DLD1 (cell line): Measurements from ENCODE around the gene MEIS3.
"Not testable (repeated sequence)": the region's sequence is repeated elsewhere in the genome, so short reads cannot be mapped to it uniquely, and the experiment has no call there.

Experiments used
- in situ Hi-C: cut with HindIII; loops from 2 replicates; pipeline ENCODE4 v1.10.0; 2017; ENCODE audit warnings: low sequenced_read_pairs

MEIS3 gene

DNA sequence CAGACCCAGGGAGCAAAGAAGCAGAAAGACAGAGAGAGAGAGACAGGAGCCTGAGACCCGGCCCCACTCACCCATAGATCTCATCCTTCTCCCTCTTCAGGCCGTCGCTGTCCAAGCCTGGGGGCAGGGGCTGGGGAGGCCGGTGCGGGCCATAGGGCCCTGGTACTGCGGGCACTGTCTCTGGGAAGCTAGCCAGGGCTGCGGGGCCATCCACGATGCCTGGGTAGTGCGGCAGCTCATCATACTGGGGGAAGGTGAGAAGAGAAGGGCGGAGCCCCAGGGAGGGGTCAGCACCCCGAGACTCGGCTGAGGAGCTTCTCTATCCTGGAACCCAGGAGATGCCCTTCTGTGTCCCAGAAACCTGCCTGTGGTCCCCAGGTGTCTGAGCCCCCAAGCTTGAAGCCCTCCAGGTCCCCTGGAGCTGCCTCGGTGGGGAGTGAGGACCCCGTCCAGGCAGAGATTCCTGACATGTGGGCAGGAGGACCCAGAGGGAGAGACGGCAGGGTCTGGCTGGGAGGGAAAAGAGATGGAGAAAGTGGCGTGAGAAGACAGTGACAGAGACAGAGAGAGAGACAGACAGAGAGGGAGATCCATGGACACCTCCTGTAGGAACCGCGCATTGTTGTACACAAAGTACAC is 2.1 kb downstream of the MEIS3 start:
- in situ Hi-C loops = no loop called here

- in situ Hi-C loops = no loop called here
These were observed 2.7 kb downstream of the MEIS3 start for GRCh38 chr19:47416643-47416985.

DNA sequence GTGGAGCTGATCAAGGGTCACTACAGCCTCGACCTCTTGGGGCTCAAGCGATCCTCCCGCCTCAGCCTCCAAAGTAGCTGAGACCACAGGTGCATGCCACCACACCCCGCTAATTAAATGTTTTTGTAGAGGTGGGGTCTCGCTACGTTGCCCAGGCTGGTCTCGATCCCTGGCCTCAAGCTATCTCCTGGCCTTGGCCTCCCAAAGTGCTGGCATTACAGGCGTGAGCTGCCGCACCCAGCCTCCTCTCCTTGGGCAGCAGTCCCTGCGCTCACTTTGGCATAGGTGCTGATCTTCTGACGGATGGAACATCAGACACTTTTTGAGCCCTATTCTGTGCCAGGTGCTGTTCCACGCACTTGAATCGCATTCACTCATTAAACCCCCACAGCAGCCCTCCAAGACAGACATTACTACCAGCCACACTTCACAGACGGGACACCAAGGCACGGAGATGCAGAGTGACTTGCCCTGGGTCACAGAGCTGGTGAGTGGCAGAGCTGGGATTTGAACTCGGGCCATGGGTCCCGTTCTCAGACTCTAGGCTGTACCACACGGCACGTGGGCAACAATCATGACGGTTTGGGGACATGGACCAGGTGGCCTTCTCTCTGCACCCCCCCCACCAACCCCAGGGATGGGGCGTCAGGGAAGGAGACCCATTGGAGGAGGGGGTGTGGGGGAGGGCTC is 3.2 kb downstream of the MEIS3 start:
- in situ Hi-C loops = no loop called here

GRCh38 chr19:47414469-47414868 is 4.9 kb downstream of the MEIS3 start:
- in situ Hi-C loops = no loop called here

GRCh38 chr19:47413941-47414340 is 5.4 kb downstream of the MEIS3 start:
- in situ Hi-C loops = no loop called here

DNA sequence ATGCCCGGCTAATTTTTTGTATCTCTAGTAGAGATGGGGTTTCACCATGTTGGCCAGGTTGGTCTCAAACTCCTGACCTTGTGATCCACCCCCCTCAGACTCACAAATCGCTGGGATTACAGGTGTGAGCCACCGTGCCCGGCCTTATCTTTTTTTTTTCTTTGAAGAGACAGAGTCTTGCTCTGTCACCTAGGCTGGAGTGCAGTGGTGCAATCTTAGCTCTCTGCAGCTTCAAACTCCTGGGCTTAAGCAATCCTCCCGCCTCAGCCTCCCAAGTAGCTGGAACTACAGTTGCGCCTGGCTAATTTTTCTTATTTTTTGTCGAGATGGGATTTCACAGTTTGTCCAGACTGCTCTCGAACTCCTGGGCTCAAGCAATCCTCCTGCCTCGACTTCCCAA is 7.6 kb downstream of the MEIS3 start:
- in situ Hi-C loops = not testable (repeated sequence)

- in situ Hi-C loops = no loop called here
These were observed 8.2 kb downstream of the MEIS3 start for GRCh38 chr19:47411101-47411500.

DNA sequence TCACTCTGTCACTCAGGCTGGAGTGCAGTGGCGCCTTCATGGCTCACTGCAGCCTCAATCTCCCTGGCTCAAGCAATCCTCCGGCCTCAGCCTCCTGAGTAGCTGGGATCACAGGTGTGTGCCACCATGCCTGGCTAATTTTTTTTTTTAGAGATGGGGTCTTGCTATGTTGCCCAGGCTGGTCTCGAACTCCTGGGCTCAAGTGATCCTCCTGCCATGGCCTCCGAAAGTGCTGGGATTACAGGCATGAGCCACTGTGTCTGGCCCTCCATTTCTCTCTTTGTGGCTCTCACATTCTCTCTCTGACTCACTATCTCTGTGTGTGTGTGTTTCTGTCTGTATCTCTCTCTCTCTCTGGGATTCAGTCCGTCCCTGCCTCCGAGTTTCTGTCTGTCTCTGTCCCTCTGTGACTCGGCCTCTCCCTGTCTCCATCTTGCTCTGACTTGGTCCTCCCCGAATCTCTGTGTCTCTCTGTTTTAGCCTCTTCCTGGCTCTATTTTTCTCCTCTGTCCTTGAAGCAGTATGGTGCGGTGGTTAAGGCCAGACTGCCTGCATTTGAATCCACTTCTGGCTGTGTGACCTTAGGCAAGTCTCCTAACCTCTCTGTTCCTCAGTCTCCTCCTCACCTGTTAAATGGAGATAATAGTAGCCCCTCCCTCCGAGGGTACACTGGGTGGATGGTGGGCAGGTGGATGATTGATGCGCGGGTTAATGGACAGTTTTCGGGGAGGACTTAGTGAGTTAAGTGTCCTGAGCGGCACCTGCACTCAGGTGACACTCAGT is 11.0 kb downstream of the MEIS3 start:
- in situ Hi-C loops = no loop called here

DNA sequence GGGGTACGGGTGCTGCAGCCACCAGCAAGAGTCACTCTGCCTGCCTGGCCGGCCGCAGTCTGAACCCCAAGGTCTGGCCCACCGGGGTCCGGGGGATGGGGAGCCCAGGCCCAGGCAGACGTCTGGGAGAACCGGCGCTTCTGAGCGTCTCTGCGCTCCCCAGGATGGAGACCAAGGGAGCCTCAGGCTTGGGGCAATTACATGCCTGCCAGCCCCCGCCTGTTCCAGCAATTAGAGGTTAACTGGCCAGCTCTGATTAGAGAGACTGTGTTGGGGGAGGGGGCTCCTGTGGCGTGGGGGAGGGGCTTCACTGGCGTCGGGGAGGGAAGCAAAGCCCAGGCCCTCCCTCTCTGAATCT is 11.9 kb downstream of the MEIS3 start:
- in situ Hi-C loops = no loop called here

- in situ Hi-C loops = no loop called here
These were observed 12.5 kb downstream of the MEIS3 start for GRCh38 chr19:47406711-47407416.

- in situ Hi-C loops = no loop called here
These were observed 13.4 kb downstream of the MEIS3 start for GRCh38 chr19:47405854-47406417.

DNA sequence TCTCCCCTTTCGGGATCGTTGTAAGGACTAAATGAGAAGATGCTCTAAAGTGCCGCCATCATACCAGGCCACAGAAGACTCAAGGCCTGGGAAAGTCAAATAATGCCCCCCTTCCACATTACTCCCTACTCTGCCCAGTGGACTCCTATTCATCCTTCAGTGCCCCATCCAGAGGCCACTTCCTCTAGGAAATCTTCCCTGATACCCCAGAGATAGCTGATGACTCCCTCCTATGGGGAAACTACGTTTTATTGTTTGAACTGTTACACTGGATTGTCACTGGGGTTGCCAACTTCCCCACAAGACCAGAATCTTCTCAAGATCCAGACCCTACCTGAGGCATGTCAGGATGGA is 14.2 kb downstream of the MEIS3 start:
- in situ Hi-C loops = no loop called here

DNA sequence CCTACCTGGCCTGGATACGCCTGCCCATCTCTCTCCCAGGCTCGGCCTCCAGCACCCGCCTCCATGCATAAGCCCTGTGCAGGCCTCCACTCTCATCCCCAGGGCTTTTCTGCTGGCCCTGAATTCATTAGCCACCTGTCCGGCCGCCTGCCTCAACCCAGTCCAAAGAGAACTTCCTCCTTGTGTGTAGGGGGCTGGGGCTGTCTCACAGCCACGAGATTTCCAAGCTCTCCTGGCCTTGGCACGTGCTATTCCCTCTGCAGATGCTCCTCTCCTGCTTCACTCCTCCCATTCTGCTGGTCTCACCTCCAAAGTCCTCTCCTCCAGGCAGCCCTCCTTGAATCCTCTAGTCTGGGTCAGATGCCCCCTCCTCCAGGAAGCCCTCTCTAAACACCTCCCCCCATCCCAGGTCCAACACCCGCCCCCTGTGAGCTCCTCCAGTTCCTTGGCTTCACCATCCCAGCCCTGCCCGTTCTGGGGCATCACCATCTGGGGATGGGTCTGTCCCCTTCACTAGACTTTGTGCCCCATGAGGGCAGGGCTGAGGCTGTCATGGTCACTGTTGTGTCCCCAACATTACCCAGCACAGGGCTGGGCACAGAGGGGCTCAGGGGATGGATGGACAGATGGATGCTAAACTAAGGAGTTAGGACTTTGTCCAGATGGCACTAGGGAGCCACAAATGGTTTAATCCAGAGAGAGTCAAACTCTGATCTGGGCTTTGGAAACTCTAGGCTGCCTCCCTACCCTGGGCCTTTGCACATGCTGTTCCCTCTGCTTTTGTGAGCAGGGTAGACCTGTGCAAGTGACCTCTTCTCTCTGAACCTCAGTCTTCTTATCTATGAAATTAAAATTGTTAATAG is 14.8 kb downstream of the MEIS3 start:
- in situ Hi-C loops = no loop called here

DNA sequence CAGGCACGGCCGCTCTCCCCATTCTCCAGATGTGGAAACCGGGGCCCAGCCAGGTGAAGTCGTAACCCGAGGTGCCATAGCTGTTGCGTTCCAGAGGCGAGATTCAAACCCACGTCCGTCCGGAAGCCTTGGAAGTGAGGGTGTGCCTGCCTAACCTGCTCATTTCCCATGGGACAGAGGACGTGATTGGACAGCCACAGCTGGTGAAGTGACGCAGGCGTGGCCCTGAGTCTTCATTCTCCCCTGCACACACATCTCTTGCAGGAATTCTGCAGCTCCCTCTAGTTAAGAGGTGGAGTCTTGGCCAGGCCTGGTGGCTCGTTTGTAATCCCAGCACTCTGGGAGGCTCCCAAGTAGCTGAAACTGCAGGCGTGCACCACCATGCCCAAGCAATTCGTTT is 16.8 kb downstream of the MEIS3 start:
- in situ Hi-C loops = no loop called here

GRCh38 chr19:47398707-47399597 is 20.4 kb downstream of the MEIS3 start:
- in situ Hi-C loops = no loop called here

DNA sequence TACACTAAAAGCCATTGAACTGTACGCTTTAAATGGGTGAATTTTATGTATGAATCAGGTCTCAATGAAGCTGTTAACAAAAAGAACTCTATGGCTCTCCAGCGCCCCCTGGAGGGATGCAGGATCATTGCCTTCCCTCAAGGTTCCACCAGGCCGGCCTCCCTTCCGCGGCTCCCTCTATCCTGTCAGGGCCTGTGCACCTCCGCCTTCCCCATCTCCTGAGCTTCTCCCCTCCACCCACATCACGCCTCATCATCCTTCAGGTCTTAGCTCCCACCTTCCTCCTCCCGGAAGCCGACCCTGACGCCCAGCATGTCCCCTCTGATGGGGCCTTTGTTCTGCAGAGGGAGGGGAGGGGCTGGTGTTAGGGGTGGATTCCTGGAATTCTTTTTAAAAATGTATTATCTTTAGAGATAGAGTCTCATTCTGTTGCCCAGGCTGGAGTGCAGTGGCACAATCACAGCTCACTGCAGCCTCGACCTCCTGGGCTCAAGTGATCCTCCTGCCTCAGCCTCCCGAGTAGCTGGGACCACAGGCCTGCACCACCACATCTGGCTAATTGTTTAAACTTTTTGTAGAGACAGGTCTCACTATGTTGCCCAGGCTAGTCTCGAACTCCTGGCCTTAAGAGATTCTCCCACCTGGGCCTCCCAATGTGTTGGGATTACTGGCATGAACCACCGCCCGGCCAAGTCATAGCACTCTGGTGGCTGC is 27.7 kb downstream of the MEIS3 start:
- in situ Hi-C loops = no loop called here

DNA sequence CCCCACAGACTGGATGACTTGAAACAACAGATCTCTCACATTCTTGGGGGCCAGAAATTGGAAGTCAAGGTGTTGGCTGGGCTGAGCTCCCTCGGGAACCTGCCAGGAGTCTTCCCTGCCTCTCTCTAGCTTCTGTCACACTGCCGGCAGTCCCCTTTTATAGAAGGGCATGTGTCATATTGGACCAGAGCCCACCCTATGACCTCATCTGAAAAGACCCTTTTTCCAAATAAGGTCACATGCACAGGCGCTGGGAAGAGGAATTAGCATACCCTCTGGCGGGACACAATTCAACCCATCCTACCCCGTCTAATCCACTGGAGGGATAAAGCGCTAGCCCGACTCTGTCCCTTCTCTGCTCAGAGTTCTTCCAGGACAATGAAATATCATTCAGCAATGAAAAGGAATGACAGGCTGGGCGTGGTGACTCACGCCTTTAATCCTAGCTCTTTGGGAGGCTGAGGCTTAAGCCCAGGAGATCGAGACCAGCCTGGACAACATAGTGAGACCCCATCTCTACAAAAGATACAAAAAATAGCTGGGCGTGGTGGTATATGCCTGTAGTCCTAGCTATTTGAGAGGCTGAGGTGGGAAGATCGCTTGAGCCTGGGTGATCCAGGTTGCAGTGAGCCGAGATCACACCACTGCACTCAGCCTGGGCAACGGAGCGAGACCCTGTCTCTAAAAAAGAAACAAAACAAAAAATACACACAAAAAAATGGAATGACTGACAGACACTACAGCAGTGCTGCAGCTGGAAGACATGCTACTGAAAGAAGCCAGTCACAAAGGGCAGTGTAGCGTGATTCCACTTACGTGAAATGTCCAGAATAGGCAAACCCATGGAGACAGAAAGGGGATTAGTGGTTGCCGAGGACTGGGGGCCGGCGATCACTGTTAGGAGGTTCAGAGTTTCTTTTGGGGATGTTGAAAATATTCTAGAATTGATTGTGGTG is 28.5 kb downstream of the MEIS3 start:
- in situ Hi-C loops = no loop called here

DNA sequence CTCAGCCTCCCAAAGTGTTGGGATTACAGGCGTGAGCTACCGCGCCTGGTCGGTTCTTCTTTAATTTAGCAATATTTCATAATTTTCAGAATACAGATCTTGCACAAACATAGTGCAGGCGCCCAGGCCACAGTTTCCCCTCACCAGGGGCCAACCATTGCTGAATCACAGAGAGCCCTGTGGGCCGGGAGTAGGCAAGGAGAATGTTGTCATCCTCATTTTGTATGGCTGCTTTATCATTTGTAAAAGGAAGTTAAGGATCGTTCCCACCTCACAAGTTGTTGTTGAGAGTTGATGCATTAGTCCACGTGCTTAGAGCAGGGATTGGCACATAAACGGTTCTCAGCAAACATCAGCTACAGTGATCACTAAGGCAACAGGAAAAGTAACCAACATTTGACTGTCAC is 30.2 kb downstream of the MEIS3 start:
- in situ Hi-C loops = no loop called here
